HCT116 (cell line): ENCODE measurements around the gene OSBPL10. TPM values are rescaled to one million over a fixed set of nuclear protein-coding genes. Genes with fewer than 3 reads are reported as not detected.

Experiments used
- ATAC-seq: fragments of 200-7000 bp; cut with Tn5 transposase; 2 replicates; pipeline ENCODE4 v1.9.1; 2020; ENCODE audit warnings: mild to moderate bottlenecking, moderate library complexity
- BruUV-seq: library from RNA; stranded (reverse); fragments of 400-500 nt; replicated peaks from 2 replicates; lab custom pipeline; 2021; lab: Mats Ljungman, UMichigan
- CTCF ChIA-PET: fragments of 300-600 bp; sonication (Branson Sonifier 250); formaldehyde crosslinking; loops from one replicate; lab custom pipeline; 2021; ENCODE audit warnings: antibody characterized with exemption; lab: Charles Lee
- POLR2A ChIA-PET: fragments of 300-600, 350-600 bp; sonication (Branson Sonifier 250); formaldehyde crosslinking; loops from one replicate; lab custom pipeline; 2021; ENCODE audit warnings: antibody characterized with exemption; lab: Charles Lee
- RAD21 ChIA-PET, 2 experiments: fragments of 300-600 bp; sonication (Branson Sonifier 250); formaldehyde crosslinking; loops; one replicate each; lab custom pipeline; 2023; ENCODE audit warnings: low total read pairs in 2 of 2; ENCODE audit not compliant: uncharacterized antibody in 2 of 2, unreplicated experiment in 2 of 2, low non-redundant PET in 1 of 2; lab: Charles Lee
- DNase-seq: peaks from one replicate; pipeline ENCODE4 v3.0.0-alpha.2; 2010; ENCODE audit warnings: low read depth, low spot score
- H2AFZ ChIP-seq: fragments of 200-600 bp; shearing (Covaris generic), sonication (generic); 2 replicates; pipeline ENCODE4 v1.6.1; 2017; ENCODE audit warnings: low read depth, mixed run types, mixed read lengths, antibody characterized with exemption, low read length; ENCODE audit not compliant: poor library complexity, severe bottlenecking
- H3K27ac ChIP-seq: 2 replicates; pipeline ENCODE4 v1.5.1; 2012; ENCODE audit warnings: low read depth, low read length
- H3K27me3 ChIP-seq: fragments of 200-600 bp; sonication (generic); 2 replicates; pipeline ENCODE4 v1.6.1; 2016; ENCODE audit warnings: mixed run types, low read length, mixed read lengths; ENCODE audit not compliant: insufficient read depth
- H3K36me3 ChIP-seq, 2 experiments: fragments of 200-500 bp in 1 of 2; fragments of 200-600 bp in 1 of 2; sonication (Bioruptor generic) in 1 of 2; sonication (generic) in 1 of 2; 2 replicates each; pipeline versions ENCODE4 v1.5.1 to v1.6.1; 2014 to 2016; ENCODE audit warnings: low read length in 2 of 2, inconsistent platforms in 1 of 2, mixed read lengths in 1 of 2, mixed run types in 1 of 2; ENCODE audit not compliant: insufficient read depth in 2 of 2, control insufficient read depth in 1 of 2
- H3K4me1 ChIP-seq, 2 experiments: fragments of 200-600 bp in 1 of 2; sonication (generic) in 1 of 2; 2 replicates each; pipeline versions ENCODE4 v1.5.1 to v1.6.1; 2012 to 2017; ENCODE audit warnings: low read length in 2 of 2, inconsistent platforms in 1 of 2, mild to moderate bottlenecking in 1 of 2, mixed read lengths in 1 of 2, mixed run types in 1 of 2, moderate library complexity in 1 of 2; ENCODE audit not compliant: insufficient read depth in 2 of 2, control insufficient read depth in 1 of 2
- H3K4me2 ChIP-seq: fragments of 200-600 bp; sonication (generic); 2 replicates; pipeline ENCODE4 v1.6.1; 2017; ENCODE audit warnings: mixed run types, low read length, mixed read lengths
- H3K4me3 ChIP-seq, 2 experiments: fragments of 200-600 bp in 1 of 2; sonication (generic) in 1 of 2; replicated peaks in 1 of 2; 2 replicates each; pipeline ENCODE4 v1.5.1; 2011 to 2016; ENCODE audit warnings: low read length in 2 of 2, control low read depth in 1 of 2, low read depth in 1 of 2, mild to moderate bottlenecking in 1 of 2, mixed read lengths in 1 of 2, mixed run types in 1 of 2
- H3K79me2 ChIP-seq: fragments of 200-600 bp; sonication (generic); 2 replicates; pipeline ENCODE4 v1.6.1; 2017; ENCODE audit warnings: mild to moderate bottlenecking, mixed run types, low read length, moderate library complexity, mixed read lengths; ENCODE audit not compliant: insufficient read depth
- H3K9ac ChIP-seq: fragments of 200-600 bp; sonication (generic); 2 replicates; pipeline ENCODE4 v1.6.1; 2016; ENCODE audit warnings: low read length, mixed read lengths
- H3K9me2 ChIP-seq: fragments of 200-600 bp; sonication (generic), shearing (Covaris generic); 2 replicates; pipeline ENCODE4 v1.6.1; 2017; ENCODE audit warnings: mixed run types, mild to moderate bottlenecking, moderate library complexity; ENCODE audit not compliant: insufficient read depth
- H3K9me3 ChIP-seq, 2 experiments: fragments of 200-500 bp in 1 of 2; fragments of 200-600 bp in 1 of 2; sonication (Bioruptor generic) in 1 of 2; sonication (generic) in 1 of 2; 2 replicates each; pipeline ENCODE4 v1.6.1; 2014 to 2017; ENCODE audit warnings: low read length in 2 of 2, mixed read lengths in 2 of 2, inconsistent platforms in 1 of 2, low read depth in 1 of 2, mild to moderate bottlenecking in 1 of 2, mixed run types in 1 of 2, moderate library complexity in 1 of 2; ENCODE audit not compliant: control insufficient read depth in 1 of 2, insufficient read depth in 1 of 2
- H4K20me1 ChIP-seq: fragments of 200-600 bp; sonication (generic), shearing (Covaris generic); 2 replicates; pipeline ENCODE4 v1.6.1; 2017; ENCODE audit warnings: mixed run types, mild to moderate bottlenecking, moderate library complexity; ENCODE audit not compliant: insufficient read depth
- EGR1 ChIP-seq: IDR thresholded peaks from 2 replicates; pipeline ENCODE4 v1.6.1; 2012; ENCODE audit warnings: low read depth
- ELF1 ChIP-seq: IDR thresholded peaks from 2 replicates; pipeline ENCODE4 v1.6.1; 2012; ENCODE audit warnings: low read depth, borderline replicate concordance
- EZH2 ChIP-seq: fragments of 200-600 bp; sonication (generic); IDR thresholded peaks from 2 replicates; pipeline ENCODE4 v1.6.1; 2017; ENCODE audit warnings: antibody characterized with exemption, mixed run types
- EZH2phosphoT487 ChIP-seq: fragments of 200-600 bp; IDR thresholded peaks from 2 replicates; pipeline ENCODE4 v1.6.1; 2018; ENCODE audit warnings: antibody characterized with exemption, borderline replicate concordance
- MAX ChIP-seq: IDR thresholded peaks from 2 replicates; pipeline ENCODE4 v1.6.1; 2012
- POLR2A ChIP-seq: IDR thresholded peaks from 2 replicates; pipeline ENCODE4 v1.7.0; 2011; ENCODE audit warnings: borderline replicate concordance; ENCODE audit not compliant: insufficient read depth, insufficient read length; ENCODE audit errors: extremely low read depth
- POLR2AphosphoS5 ChIP-seq: IDR thresholded peaks from 2 replicates; pipeline ENCODE4 v1.6.1; 2011; ENCODE audit warnings: mild to moderate bottlenecking, low read depth, low read length, moderate library complexity
- SIN3A ChIP-seq: IDR thresholded peaks from 2 replicates; pipeline ENCODE4 v1.6.1; 2012; ENCODE audit warnings: low read depth
- SRF ChIP-seq: IDR thresholded peaks from 2 replicates; pipeline ENCODE4 v1.6.1; 2012; ENCODE audit warnings: low read depth
- TCF7L2 ChIP-seq: IDR thresholded peaks from 2 replicates; pipeline ENCODE4 v1.7.0; 2011; ENCODE audit warnings: borderline replicate concordance, inconsistent platforms; ENCODE audit not compliant: insufficient read depth, insufficient read length; ENCODE audit errors: extremely low read depth
- ZFX ChIP-seq: fragments of 450-650 bp; IDR thresholded peaks from 2 replicates; pipeline ENCODE4 v1.6.1; 2017
- ZNF274 ChIP-seq: fragments of 200-500 bp; sonication (Bioruptor generic); IDR thresholded peaks from 2 replicates; pipeline ENCODE4 v1.6.1; 2014; ENCODE audit warnings: mild to moderate bottlenecking, low read depth, low read length, inconsistent platforms
- intact Hi-C: fragments of 100-400 bp; cut with micrococcal nuclease; formaldehyde crosslinking; loops from 2 replicates; pipeline ENCODE4 v1.10.0; 2022
- total RNA-seq: library from RNA; stranded (reverse); gene quantifications from one replicate; pipeline ENCODE4 v1.2.1, GENCODE V29; 2021; ENCODE audit not compliant: unreplicated experiment
- TF ChIP-seq, protein P1 (sequence below): IDR thresholded peaks from 2 replicates; pipeline ENCODE4 v1.6.1; 2012
- TF ChIP-seq, protein P2 (sequence below), 3 experiments: fragments of 200-600 bp in 1 of 3; sonication (generic) in 1 of 3; IDR thresholded peaks in 2 of 3; conservative IDR thresholded peaks in 1 of 3; 2 replicates each; pipeline ENCODE4 v1.5.1; 2012 to 2017; ENCODE audit warnings: low read depth in 2 of 3, low read length in 2 of 3, antibody characterized with exemption in 1 of 3, borderline replicate concordance in 1 of 3, control low read depth in 1 of 3, mild to moderate bottlenecking in 1 of 3, mixed read lengths in 1 of 3, mixed run types in 1 of 3, moderate library complexity in 1 of 3; ENCODE audit not compliant: insufficient read depth in 1 of 3

OSBPL10 gene
- total RNA-seq, 1 experiment from 2014 or later, result 25.8 TPM

DNA sequence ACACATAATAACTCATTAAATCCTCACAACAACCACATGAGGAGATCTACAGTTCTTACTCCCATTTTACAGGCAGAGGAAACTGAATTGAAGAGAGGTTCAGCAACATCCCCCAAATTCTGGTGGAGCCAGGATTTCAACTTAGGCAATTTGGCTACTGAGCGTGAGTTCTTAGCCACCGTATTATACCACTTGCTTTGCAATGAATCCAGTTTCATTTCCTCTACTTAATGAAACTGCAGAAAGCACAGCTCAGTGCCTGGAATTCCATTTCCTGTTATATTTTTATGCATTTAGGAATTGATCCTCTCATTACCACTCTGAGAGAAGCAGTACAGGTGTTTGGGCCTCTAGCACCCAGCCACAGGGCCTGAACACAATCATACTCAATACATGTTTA is 4.8 kb upstream of the OSBPL10 start:
- Histone ChIP-seq H3K27ac (no peak overlapping the region), H3K9me2 (no peaks in the 10 kb centered on the region), H3K4me1 (peaks cover 5 to 9% of the 10 kb centered on the region in 2 experiments), H4K20me1 (no peaks in the 10 kb centered on the region), H3K9me3 (peaks cover 0 to 1% of the 10 kb centered on the region in 2 experiments; a peak in 1 of 4 replicates), H3K79me2 (no peaks in the 10 kb centered on the region), H3K4me2 (no peak overlapping the region), H3K9ac (no peak overlapping the region), H3K36me3 (no peaks in the 10 kb centered on the region), H2AFZ (no peak overlapping the region), H3K27me3 (no peaks in the 10 kb centered on the region), H3K4me3 (no peak overlapping the region)
- no TSS peak for BruUV-seq
- TF ChIP-seq, protein P1, sequence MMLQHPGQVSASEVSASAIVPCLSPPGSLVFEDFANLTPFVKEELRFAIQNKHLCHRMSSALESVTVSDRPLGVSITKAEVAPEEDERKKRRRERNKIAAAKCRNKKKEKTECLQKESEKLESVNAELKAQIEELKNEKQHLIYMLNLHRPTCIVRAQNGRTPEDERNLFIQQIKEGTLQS, result no peak
- TF ChIP-seq POLR2AphosphoS5 (no peak), MAX (no peak), EGR1 (no peak), POLR2A (no peak), ZNF274 (no peak), ZFX (no peak), SRF (no peak), SIN3A (no peak), EZH2phosphoT487 (no peak), TCF7L2 (no peak), ELF1 (no peak), EZH2 (no peak)
- TF ChIP-seq, protein P2, sequence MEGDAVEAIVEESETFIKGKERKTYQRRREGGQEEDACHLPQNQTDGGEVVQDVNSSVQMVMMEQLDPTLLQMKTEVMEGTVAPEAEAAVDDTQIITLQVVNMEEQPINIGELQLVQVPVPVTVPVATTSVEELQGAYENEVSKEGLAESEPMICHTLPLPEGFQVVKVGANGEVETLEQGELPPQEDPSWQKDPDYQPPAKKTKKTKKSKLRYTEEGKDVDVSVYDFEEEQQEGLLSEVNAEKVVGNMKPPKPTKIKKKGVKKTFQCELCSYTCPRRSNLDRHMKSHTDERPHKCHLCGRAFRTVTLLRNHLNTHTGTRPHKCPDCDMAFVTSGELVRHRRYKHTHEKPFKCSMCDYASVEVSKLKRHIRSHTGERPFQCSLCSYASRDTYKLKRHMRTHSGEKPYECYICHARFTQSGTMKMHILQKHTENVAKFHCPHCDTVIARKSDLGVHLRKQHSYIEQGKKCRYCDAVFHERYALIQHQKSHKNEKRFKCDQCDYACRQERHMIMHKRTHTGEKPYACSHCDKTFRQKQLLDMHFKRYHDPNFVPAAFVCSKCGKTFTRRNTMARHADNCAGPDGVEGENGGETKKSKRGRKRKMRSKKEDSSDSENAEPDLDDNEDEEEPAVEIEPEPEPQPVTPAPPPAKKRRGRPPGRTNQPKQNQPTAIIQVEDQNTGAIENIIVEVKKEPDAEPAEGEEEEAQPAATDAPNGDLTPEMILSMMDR (IDR thresholded peaks at IDR 0.05 in 2 of 3, conservative IDR thresholded peaks at IDR 0.05 in 1 of 3; ENCODE audit: borderline replicate concordance in 1 of 3, insufficient read depth in 1 of 3, low read depth in 2 of 3, low read length in 2 of 3), result no peak
- no peak for DNase-seq
- ChIA-PET CTCF (no interaction called here), RAD21 (no interaction called here), POLR2A (no interaction called here)
- intact Hi-C loops, result no loop called here
- ATAC-seq, result no peak
